SW480 (cell line): ENCODE measurements around the gene PAX1.

Experiments
- DNase-seq: peaks from one replicate; pipeline ENCODE4 v3.0.0-alpha.2; 2016; ENCODE audit warnings: low spot score

Gene PAX1

DNA sequence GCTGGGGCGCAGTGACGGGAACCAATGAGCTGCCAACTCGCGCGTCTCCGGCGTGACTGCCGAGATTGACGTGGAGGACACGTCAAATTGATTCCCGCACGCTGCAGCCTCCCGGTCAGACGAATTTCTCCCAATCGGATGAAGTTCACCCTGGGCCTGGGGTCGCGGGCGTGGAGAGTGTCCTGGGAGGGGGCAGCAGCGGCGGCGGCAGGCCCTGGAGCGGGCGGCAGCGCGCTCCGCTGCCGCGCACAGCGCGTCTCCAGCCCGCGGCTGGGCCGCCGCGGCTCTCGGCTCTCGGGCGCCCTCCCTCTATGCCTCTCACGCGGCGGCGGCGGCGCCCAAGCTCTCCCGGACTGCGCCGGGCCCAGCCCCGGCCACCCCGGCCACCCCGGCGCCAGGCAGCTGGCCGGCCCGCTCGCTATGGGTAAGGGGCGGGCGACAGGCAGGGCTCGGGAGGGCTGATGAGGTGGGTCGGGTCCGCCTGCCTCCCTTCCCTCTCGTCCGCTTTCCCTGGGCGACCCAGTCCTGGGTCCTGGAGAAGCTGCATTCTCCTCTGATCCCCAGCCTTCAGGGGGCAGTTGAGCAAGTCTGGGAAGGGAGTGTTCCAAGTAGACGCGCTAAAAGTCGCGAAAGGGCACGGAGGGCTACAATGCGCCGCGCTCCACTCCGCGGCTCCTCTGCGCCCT lies at the start of gene PAX1:
Gene PAX1 (plus strand): TSS at position 90 of the 686 bp plus-strand sequence. CDS start 49 bp downstream, at position 139.
- DNase-seq, result no peak

- DNase-seq, result no peak
Observed at GRCh38 chr20:21656308-21657067, 49.0 kb upstream of the PAX1 start.

DNA sequence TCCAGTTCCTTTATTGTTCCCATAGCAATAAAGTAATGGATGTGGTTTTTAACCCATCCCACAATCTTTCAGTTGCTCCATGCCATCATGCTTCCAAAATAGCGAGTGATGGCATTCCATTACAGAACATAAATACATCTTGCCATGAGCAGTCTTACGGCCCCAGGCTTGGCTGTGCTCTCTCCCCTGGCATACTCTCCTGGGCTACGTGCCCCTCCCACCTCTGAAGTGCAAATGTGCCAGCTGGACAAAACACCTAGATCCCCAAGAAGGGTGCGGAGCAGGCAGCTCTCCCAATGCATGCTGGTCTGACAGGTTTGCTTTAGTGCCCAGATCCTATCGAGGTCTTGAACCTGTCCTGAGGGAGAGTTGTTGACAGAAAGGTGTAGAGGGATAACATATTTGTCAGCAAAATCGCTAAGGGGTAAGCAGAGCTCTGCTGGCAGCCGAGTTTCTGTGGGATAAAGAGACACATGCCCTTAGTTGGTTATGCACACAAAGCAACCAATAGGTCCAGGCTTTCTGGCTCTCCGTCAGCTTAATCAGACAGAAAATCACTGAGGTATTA lies 43.9 kb upstream of the PAX1 start:
- no peak for DNase-seq

DNA sequence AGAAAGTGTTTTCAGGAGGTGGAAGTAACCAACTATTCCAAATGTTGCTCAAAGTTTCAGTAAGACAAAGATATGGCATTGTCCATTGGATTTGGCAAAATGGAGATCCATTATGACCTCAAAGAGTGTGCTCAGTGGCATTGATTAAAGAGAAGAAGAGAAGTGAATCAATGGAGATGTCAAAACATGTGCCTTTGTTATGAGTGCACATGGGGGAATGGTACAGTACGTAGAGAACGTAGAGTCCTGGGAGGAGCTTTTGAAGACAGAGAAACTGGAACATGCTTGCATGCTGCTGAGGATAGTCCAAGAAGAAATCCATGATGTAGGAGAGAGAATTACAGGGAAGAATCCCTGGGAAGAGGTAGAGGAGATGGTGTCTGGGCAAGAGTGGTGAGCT lies 42.0 kb upstream of the PAX1 start:
- no peak for DNase-seq

GRCh38 chr20:21665687-21666446 lies 39.6 kb upstream of the PAX1 start:
- DNase-seq, result no peak

GRCh38 chr20:21670126-21670525 lies 35.3 kb upstream of the PAX1 start:
- DNase-seq, result no peak

DNA sequence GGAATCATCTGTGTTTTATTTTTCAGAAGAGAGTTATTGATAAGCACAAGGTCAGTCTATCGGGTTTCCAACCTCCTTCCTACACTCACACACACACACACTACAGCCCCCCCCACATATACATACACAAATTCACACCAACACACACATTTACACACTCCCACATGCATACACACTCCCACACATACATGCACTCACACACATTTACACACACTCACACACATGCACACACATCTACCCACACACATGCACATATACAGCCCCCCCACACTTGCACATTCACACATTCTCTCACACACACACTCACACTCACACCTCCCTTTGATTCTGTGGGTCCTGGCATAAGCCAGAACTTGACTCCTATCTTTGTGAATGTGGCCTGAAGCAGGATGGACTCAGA lies 34.5 kb upstream of the PAX1 start:
- DNase-seq, result no peak

- DNase-seq, result no peak
Observed at GRCh38 chr20:21677261-21677660, 28.2 kb upstream of the PAX1 start.

GRCh38 chr20:21677781-21678180 lies 27.7 kb upstream of the PAX1 start:
- no peak for DNase-seq

- DNase-seq, result no peak
Observed at GRCh38 chr20:21681234-21681921, 24.1 kb upstream of the PAX1 start.

DNA sequence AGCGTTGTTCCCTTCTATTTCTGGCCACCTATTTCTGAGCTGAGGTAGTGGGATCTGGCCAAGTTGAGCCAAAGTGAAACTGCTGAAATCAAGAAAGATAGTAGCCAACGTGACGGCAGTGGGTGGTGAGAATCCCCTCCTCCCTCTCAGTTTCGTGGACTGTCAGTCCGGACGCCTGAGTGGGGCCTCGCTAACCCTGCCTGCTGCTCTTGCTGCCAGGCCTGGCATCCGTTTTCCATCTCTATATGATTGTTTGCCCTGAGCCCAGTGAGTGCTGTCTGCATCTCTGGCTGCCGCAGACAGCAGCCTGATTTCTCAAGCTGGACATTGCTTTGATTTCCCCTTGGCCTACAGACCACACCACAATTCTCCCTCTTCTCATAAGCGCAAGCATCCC lies 23.5 kb upstream of the PAX1 start:
- DNase-seq, result no peak

GRCh38 chr20:21682521-21682954 lies 22.9 kb upstream of the PAX1 start:
- DNase-seq, result no peak

GRCh38 chr20:21684671-21685070 lies 20.8 kb upstream of the PAX1 start:
- DNase-seq, result no peak

DNA sequence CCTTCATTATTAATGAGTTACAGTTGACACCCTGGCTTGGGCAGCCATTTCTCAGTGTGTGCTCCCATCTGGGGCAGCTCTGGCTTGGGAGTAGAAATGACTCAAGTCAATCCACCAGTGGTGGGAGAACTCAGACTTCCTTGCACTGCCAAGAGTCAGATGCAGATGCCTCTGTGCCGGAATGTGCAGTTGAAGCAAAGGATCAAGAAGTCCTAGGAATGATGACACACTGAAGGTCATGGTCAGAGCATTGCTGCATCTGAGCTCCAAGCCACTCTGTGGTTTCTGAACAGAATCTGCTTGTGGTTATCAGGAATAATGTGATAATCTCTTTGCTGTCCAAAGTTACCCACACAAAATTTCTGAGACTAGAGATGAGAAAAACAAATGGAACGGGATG lies 19.5 kb upstream of the PAX1 start:
- no peak for DNase-seq

DNA sequence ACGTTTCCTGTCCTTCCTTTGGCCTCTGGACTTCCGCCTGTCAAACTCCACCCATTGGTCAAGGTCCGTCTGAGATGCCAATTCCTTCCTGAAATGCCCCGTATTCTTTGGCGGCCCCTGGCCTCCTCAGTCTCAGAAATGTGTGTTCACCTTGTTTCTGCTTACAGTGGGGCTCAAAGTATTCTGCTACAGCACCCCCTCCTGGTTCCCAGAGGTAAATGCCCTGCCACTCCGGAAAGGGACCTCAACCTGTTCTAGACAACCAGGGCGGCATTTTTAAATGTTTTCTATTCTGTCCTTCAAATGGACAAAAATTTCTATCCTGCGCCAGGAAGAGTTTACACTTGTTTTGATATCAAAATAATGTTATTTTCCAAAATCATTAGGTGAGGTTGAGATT lies 12.1 kb upstream of the PAX1 start:
- DNase-seq, result no peak

DNA sequence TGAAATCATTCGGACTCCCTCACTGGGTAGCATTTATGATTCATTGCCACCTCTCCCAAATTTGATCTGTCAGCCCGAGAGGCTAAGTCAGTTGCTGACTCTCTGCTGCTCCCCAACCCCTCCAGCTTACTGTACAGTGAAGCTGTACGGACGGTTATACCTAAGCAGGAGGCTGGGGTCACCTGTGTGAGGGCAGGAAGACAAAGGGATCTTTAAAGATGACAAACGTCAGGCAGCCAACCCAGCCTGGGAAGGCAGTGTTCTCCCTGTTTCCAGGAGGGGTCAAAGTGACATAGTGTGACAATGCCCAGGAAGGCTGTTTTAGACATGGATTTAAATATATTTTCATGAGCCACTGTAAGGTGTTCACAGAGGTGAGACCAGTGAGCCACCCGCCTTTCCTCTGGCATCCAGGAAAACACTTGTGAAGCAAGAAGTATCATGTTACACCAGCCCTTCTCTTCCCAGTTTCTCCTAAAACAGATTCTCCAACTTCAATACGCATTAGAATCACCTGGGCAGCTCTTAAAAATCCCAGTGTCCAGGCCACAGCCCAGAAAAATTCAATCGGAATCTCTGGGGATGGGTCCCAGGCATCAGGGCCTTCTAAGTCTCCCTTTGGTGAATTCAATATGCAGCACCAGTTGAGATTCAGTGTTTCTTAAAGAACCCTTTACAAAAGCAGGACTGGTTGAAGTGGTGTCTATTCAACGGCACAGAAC lies 6.8 kb upstream of the PAX1 start:
- no peak for DNase-seq

GRCh38 chr20:21699216-21699508 lies 6.3 kb upstream of the PAX1 start:
- no peak for DNase-seq

DNA sequence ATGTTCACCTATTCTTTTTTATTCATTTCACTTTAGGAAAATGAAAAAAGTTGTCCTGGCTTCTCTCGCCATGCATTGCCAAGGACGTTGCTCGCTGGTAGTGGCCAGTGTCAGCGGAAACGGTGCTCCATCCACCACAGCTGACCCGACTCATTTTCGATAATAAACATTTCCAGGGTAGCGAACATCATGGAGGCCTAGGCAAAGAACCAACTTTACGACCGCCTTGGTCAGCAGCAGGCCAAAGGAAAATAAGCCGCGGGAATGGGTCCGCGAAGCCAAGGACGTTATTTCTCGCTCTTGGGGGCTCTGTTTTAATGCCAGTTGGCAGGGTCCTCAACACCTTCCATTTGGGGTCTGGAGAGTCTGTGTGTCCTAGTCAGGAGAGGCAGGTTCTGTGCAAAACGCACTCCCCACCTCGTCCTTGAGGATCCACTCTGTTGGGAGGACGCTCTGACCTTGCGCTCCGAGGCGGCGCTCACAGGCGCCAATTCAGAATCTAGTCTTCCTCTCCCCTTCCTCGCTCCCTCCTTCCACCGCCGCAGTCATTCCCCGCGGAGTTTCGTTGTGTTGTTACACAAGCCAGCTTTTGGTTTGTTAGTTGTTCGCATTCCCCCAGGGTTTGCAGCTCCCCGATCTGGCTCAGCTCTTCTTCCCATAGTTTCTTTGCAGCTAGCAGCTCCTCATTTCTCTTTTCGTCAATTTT lies 4.1 kb upstream of the PAX1 start:
- no peak for DNase-seq

- DNase-seq, result no peak
Observed at GRCh38 chr20:21702016-21702415, 3.4 kb upstream of the PAX1 start.

GRCh38 chr20:21702553-21703470 lies 2.7 kb upstream of the PAX1 start:
- no peak for DNase-seq
